Kasumi-1 (cell line): Measurements from ENCODE around the gene APOBEC2.
A peak's percentile ranks its signal among the peaks of the same experiment; 100 is the strongest.

Source experiments
- DNase-seq, 2 experiments: peaks; one replicate each; lab custom pipeline; 2025; lab: John Stamatoyannopoulos, UW

The APOBEC2 gene

DNA sequence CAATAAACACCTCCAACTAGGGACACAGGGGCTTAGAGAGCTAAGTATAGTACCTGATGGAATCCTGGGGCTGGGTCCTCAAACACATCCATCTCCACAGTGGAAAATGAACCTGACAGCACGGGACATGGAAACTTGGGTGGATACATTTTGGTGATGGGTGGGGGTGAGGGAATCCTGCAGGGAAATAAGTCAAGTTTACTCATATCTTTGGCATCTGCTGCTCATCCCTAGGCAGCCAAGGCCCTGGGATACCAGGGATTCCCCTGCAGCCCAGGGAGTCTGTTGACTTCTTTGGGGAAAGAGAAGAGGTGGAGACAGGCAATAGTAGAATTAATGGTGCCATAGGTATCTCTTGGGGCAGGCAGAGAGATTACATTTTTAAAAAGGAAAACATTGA lies 6.6 kb downstream of the APOBEC2 start:
- DNase-seq: no peak

DNA sequence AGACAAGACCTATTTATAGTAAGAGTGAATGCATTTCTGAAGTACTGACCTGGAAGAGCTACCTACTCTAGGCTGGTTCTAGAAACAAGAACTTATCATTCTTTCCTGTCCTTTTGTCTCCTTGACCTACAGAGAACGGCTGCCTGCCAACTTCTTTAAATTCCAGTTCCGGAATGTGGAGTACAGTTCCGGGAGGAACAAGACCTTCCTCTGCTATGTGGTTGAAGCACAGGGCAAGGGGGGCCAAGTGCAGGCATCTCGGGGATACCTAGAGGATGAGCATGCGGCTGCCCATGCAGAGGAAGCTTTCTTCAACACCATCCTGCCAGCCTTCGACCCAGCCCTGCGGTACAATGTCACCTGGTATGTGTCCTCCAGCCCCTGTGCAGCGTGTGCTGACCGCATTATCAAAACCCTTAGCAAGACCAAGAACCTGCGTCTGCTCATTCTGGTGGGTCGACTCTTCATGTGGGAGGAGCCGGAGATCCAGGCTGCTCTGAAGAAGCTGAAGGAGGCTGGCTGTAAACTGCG lies 8.3 kb downstream of the APOBEC2 start:
- no peak for DNase-seq

DNA sequence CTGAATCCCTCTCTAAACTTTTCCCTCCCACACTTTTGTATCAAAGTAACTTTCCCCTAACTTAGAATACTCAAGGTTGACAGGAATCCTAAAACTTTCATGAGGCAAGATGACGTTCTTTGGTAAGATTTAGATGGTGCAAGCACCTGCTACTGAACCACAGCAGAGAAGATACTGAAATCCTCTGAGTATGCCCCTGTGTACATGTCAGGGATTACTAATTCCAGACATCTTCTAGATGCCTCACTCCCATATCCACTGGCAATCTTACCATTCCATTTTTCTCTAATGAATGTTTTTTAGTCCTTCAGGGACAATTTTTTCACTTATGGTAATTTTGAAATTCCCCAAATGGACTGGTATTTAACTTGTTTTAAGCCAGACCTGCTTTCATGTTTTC lies 9.1 kb downstream of the APOBEC2 start:
- DNase-seq: no peak

DNA sequence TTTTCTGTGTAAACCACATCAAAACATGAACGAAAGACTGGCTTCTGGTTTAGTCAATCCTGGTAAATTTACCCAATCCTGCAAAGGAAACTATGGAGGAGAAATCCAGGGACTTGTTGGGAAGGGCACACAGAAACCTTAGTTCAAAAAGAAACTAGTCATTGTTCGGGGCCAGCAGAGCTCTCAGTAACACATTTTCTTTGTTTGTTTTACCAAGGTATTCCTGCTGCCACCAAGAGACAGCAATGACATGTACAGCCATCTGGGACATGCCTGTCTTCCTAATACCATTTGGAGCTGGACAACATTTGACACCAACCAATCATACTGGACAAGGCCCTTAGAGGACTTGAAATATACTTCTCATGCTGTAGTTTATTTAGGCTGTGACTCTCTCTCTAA lies 10.9 kb downstream of the APOBEC2 start:
- DNase-seq: no peak

DNA sequence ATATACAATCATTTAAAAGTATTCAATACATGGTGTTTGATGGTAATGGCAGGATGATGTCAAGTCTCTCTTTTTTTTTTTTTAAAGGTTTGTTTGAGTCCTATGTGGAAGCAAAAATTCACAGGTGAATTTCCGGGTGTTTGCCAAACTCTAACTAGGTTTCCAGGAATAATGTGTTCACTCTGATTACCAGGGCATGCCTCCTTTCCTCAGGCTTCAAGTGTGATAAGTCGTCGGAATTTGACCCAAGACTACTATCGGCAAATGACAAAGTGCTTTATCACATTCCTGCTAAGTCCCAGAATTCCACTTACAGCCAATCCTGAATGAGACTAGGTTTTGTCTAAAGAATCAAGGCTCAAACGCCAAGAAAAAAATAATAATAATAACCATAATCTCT lies 11.8 kb downstream of the APOBEC2 start:
- DNase-seq: no peak

DNA sequence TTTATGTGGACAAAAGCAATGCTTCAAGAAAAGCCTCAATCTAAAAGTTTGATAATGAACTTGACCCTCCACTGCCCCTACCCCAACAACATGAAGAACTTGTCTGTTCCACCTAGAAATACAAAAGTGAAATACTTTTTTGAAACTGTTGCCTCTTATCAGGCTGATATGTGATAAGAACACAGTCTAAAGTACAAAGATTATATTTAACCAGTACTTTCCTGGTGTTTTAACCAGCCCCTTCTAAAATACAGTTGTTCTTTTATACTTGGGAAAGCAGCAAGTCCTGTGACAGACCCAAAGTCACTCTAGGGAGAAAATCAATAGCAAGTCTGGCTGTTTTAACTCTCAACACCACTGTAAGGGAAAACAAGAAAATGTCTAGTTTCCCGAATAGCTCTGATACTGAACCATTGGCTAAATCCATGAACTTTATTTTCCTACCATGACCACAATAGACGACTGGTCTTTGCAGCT lies 12.6 kb downstream of the APOBEC2 start:
- DNase-seq: no peak

DNA sequence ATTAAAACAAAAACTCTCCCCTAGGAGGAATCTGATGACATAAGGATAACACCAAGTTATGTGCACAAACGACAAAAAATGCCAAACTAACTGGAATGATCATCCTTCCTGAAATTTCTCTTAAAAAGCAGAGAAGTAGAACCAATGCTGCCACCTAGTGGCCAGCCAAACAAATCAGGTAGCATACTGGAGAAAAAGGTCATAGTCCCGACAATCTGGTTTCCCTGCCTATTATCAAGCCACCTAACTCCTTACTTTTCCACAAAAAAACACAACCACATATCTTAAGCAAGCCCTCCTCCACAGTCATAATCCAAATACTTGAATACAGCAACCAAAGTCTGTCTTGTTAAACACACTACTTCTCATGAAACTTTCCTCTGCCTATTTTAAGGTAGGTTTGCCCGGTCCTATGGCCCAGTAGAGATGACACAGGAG lies 13.9 kb downstream of the APOBEC2 start:
- DNase-seq: peak; percentile 61 to 84

DNA sequence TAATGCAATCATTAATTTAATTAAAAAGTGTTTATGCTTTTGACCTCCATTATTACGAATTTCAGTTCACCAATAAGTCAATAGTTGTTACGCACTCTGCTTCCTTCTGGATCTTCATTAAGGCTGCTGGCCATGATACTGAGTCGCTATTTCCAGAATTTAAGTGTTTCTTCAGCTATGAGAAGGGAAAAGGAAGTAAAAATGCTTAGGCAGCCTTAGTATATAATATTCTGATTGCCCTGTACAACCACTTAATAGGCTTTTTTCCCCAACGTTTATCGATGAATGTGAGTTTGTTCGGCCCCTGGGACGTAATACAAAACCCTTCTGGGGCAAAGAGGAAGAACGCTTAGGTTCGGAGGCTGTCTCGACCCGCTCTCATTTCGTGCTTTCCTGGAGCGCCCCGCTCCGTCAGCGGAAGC lies 18.5 kb downstream of the APOBEC2 start:
- peak; percentile 89 to 92 for DNase-seq

DNA sequence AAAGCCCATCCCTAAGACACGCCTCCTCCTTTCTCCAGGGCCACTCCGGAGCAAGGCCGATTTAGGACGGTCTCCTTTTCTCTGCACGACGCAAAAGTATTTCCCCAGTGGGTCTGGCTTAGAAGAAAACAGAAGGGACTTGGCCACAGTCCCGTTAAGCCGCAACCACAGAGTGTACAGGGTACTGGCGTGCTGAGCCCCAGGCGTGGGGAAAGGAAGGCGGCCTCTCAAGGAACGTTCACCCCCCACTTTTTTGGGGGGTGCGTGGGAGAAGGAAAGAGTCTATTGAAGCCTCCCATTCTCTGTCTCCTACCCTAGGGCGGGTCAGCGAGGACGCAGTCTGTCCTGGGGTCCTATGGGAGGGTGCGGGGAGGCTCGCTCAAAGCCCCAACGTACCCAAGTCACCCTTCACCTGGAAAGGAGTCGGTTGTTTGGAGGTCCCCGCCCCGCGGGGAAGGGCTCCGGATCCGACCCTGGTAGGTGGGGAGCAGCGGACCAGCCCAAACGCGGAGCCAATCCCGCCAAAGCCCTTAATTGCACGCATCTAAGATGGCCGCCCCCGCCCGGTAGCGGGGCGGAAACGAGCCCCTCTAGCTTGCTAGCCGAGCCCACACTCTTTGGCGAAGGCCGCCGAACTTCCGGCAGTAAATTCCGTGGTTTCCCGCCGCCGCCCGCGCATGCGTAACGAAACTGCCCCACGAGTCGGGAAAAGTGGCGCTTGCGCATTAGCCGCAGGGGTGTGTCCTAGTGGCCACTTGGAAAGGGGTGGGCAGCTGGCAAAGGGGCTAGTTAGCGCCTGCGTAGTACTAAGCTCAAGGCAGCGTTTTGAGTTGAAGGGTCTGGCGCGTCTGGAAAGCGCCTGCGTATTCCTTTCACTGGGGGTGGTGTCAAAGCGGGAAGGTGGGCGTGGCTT lies 19.2 kb downstream of the APOBEC2 start, which contains the start of gene OARD1:
OARD1 (minus strand) TSS at position 434 of the 913 bp plus-strand sequence. CDS start 722 bp downstream, outside the sequence.
- DNase-seq: peak; percentile 98 to 99

DNA sequence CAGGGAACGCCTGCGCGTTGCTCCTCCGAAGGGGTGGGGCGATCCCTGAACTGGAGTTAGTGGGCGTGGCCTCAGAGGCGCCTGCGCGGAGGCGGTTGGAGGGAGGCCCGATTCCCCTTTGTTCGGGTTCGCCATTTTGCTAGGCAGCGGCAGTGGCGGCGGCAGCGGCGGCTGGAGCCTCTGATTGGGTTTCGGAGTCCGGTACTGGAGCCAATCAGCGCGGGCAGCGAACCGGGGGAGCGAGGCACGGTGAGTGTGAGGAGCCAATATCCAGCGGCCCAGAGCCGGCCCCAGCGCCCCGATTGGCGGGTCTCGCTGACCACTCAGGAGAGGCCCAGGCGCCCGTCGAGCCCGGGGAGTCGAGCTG lies 19.8 kb downstream of the APOBEC2 start, which contains the start of gene NFYA:
NFYA (plus strand) TSS at position 139 of the 367 bp plus-strand sequence. CDS start 6,116 bp downstream, outside the sequence.
- DNase-seq: no peak

DNA sequence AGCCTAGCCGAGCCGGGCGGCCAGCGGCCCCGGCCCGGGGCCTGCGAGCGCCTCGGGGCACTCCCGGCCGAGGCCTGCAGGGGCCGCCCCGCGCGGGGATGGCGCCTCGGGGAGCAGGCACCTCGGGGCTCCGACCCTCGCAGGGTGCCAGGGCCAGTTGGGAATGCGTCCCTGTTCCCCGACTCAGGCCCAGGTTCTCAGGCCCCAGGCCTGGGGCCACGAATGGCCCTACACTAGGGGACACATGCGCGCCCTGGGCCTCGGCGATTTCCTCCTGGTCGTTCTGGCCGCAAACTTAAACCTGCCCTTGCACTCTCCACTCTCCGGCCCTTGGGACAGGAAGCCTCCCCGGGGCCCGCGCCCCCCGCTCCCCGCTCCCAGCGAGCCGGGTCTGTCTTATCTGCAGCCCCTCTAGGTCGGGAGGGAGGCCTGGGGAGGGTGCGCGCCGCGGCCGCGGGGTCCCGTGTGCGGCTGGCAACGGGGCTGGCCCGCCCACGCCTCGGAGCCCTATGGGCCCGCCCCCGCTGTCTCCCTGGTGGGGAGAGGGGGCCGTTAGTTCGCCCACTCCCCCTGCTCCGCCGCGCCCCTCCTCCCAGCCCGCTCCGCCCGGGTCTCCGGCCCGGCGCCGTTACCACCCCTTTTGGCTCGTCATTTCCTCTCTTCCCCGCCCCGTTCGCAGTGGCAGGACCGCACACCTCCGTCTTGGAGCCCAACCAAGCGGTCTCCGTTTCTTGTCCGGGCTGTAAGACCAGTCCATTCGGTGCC lies 20.4 kb downstream of the APOBEC2 start:
- peak; percentile 73 to 79 for DNase-seq

DNA sequence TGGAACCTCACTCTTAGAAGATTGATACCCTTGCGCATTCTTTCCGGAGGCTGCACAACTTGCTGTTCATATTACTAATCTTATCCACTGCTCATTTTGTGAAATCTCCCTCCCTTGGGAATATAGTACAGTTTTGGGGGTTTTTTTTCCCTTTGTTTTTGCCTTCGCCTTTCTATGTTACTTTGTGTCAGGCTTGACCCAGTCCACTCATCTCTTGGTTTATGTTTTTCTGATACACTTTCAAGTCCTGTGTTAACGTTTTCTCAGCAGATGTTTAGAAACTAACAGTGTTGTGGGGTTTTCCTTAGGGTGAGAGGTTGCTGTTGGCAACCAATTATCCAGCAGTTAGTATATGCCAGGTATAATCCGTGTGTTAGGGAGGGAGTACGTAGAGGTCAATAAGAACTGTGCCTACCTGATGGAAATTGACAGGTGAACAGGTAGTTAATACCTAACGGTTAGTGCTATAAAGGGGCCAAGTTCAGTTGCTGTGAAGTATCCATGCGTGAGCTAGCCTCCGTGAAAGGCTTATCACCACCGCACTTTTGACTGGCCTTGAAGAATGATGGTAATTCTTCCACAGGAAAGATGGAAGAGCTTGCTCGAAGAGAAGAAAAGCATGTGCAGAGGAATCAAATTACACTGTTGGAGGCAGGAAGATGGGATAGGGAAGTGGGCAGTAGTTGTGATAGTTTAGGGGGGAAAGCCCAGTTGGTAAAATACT lies 21.1 kb downstream of the APOBEC2 start:
- DNase-seq: peak; percentile 59 to 66

DNA sequence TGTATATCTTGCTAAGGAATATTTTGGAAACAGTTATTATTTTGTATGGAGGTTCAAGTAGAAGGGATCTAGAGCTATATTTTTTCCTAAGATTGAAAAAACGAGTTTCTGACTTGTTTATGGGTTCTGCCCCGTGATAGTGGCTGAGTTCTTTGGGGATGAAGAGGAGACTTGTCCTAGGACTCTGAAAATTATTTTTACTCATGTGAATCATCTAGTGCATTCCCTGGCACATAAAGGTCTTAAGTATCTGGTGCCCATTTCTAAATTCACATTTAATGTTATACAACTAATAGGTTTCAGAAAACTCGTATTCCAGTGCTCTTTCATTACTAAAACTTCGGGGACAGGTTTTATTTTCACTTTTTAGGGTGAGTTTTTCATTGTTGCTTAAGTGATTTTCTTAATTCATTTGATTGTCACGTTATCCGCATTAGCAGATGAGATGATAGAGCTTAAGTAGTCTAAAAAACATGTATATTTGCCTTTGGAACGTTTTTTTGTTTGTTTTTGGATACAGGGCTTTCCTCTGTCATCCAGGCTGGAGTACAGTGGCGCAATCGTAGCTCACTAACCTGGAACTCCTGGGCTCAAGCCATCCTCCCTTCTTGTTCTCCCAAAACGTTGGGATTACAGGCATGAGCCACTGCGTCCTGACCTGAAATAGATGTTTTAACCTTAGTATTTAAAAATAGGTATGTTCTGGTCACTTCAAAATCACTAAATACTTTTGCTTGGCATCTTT lies 21.9 kb downstream of the APOBEC2 start:
- no peak for DNase-seq

DNA sequence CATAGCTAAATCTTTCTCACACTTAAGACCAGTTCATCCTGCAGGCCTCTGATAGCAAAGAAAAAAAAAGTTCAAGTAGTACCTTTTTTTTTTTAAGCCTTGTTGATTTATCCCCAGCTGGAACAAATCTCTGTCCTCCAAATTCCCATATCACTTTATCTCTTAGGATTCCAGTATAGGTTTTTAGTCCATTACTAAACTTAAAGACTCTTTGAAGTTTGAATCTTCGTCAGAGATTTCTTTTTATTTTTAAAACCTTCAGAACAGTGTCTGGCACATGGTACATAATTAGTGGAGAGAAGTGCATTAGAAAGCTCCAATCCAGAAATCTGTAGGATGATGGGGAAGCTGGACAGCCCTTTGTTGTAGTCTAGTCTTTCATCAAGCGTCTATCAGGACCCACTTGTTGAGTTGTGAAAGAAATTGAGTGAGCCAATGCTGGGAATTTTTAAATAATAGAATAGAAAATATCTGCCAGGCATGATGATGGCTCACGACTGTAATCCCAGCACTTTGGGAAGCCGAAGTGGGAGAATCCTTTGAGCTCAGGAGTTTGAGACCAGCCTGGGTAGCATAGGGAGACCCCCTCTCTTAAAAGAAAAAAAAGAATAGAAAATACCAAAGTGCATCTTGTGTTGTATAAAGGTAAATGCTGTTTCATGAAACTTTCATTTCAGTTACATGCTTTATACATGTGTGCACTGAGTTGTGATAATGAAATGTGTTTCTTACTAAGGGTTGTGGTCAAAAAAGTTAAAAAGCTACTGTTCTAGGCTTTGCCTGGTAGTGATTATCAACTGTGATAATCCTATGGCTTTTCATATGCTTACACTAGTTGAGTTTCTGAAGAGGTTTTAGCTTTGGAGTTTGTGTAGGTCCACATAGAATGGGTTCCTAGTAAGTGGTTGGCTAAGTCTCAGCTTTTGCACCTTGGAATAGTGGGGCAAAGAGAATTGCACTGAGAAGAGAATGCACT lies 22.9 kb downstream of the APOBEC2 start:
- no peak for DNase-seq

DNA sequence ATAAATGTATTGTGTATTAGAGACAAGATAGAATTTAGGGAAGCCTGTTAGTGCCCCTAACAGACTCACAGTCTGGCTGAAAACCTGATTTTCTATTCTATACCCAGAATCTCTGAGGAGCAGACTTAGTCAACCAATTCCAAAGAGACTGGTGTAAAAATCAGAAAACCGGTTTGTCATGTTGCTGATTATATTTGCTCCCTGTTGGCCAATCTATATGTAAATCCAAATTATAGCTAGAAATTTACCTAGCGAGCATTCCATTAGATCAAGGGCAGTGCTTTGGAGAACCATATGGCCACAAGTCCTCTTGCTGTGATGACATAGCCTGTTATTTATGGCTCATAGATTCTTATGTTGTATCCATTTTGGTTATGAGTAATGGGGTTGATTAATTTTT lies 24.5 kb downstream of the APOBEC2 start:
- DNase-seq: no peak

DNA sequence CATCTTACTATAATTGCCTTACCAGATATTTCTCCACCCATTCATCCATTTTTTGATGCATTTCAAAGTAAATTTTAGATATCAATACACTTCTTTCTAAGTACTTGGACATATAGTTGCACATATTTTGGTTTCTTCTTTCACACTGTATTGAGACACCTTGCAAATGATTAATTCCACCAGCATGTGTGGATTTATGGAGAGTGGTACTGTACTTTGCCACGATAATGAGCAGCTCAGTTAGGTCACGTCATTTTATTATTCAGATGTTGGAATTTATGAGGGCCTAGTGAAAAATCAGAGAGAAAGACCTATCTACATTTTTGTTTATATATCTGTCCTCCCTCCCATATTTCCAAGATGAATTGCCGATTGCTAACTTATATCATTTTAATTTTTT lies 25.1 kb downstream of the APOBEC2 start:
- DNase-seq: no peak

DNA sequence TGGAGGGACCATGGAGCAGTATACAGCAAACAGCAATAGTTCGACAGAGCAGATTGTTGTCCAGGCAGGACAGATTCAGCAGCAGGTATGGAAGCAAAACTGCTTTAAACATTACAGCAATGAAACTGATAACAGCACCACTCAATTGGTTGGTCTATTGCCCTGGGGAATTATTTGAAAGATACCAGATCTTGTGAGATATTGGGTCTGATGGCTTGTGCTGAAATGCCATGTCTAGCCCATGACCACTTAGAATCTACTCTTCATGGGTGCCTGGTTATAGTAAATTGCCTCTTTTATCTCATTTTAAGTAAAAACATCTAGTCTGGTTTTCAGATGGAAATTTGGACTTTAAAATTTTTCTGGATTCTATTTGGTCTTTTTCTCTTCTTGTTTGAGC lies 26.1 kb downstream of the APOBEC2 start:
- no peak for DNase-seq

DNA sequence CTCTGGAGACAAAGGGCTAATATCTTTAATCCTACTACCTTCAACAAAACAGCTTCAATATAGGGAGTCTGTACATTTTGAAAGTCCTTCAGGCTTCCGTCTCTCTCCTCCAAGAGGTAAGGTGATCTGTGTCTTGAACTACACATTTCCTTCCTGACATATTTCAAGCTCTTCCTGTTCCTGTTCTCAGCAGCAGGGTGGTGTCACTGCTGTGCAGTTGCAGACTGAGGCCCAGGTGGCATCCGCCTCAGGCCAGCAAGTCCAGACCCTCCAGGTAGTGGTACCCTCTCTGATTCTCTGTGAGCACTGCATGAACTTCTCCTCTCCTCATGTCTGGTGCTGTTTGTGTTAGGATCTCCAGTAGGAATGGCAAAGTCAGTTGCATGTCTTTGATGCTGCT lies 27.6 kb downstream of the APOBEC2 start:
- DNase-seq: no peak

DNA sequence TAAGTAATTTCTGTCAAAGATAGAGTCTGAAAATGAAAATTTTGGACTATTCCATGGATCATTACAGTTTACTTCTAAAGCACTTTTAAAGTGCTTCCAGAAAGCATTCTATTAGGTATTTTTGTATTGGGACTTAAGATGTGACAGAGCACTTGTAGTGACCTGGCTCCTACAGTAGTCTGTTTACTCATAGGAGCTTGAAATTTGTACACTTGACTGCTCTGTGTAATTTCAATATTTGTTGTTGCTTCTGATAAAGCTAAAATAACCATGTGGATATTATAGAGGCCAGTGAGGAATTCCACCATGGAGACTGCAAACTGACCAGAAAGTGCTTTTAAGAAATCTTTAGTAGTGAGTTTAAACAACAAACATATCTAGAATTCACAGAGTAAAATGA lies 30.1 kb downstream of the APOBEC2 start:
- DNase-seq: no peak

DNA sequence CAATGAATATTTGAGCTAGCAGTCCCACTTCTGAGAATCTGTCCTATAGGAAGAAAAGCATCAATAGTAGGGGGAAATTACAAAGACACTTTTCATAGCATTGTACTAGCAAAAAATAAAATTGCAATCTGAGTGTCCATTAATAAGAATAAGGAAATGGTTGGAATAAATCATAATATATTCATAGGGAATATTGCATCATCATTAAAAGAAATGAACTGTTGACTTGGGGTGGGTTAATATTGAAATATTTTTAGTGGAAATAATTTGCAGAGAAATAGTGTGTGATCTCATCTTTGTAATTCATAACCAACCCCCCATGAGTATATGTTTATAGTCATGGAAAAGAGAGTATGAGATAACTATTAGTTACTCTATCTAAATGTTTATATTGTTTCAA lies 32.2 kb downstream of the APOBEC2 start:
- DNase-seq: no peak
